ENCODE measurements around the gene MTAP.

Gene MTAP

DNA sequence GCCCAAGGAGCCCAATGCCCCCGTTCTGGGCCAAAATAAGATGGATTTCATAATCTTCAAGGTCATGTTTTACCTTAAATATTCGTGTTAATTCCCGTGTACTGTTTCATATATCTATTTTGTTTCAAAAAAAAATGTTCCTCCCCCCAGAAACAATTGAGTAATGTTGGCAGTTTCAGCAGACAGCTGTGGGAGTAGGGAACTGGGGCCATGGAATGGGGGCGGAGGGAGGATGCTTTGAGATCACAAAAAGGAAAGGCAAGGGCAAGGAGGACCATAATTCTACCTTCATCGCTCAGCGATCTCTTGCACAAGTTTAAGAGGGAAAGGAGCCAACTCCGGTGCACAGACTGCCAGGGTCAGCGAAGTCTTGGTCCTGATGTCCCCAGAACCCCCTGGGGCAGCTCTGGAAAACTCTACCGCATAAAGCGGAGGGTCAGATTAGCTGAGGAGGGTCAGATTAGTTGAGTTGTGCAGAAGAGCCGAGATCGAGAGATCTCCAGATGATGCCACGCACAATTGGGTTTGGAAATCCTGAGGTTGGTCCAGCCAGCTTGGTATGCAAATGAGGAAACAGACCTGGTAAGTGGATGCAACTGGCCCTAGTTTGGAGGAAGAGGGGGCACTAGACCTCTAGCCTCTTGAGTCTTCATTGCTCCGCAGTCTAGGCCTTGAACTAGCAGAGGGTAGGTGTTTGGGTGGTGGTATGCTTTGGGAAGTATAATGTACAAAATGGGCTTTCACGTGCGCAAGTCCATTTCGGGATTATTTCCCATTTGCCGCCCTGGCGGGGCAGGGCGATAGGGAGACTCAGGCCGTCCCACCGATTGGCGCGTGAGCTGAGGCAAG, 167.7 kb downstream of the MTAP start:
- no peak for DNase-seq (ENCODE audit: low spot score)

DNA sequence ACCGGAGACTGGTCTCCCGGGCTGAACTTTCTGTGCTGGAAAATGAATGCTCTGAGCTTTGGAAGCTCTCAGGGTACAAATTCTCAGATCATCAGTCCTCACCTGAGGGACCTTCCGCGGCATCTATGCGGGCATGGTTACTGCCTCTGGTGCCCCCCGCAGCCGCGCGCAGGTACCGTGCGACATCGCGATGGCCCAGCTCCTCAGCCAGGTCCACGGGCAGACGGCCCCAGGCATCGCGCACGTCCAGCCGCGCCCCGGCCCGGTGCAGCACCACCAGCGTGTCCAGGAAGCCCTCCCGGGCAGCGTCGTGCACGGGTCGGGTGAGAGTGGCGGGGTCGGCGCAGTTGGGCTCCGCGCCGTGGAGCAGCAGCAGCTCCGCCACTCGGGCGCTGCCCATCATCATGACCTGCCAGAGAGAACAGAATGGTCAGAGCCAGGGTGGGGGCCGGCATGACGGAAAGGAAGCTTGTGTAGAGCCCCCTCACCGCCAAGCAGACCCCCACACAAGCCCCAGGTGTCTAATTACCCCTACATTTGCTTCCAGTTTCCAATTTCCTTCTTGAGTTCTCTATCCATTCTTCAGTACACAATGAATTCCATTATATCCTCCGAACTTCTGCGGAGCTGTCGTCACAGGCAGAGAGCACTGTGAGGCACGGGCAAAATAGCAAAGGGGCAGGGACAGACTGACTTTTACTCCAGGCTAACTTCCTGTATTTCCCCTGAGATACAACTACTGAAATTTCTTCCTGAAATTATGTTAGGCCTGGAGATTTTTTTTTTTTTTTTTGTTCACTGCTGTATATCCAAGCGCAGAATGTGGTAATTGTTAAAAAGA, 168.6 kb downstream of the MTAP start:
- DNase-seq (ENCODE audit: low spot score): no peak

DNA sequence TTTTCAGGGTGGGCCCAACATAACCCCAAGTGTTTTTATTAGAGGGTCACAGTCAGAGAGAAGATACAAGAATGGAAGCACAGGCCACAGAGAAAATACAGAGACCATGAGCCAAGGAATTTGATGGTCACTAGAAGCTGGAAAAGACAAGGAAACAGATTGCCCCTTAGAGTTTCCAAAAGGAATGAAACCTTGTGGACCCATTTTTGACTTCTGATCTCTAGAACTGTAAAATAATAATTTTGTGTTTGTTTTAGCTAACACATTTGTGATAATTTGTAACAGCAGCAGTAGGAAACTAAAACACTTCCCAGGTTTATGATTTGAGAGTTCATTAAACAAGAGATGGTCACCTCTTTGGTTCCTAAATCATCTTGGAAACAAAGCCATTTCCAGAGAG, 169.9 kb downstream of the MTAP start:
- DNase-seq (ENCODE audit: low spot score): no peak

DNA sequence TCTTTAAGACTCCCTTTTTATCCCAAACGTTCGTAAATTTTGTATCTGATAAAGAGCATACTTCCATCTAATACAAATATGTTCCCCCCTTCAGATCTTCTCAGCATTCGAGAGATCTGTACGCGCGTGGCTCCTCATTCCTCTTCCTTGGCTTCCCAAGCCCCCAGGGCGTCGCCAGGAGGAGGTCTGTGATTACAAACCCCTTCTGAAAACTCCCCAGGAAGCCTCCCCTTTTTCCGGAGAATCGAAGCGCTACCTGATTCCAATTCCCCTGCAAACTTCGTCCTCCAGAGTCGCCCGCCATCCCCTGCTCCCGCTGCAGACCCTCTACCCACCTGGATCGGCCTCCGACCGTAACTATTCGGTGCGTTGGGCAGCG, 171.9 kb downstream of the MTAP start:
- DNase-seq (ENCODE audit: low spot score): no peak

DNA sequence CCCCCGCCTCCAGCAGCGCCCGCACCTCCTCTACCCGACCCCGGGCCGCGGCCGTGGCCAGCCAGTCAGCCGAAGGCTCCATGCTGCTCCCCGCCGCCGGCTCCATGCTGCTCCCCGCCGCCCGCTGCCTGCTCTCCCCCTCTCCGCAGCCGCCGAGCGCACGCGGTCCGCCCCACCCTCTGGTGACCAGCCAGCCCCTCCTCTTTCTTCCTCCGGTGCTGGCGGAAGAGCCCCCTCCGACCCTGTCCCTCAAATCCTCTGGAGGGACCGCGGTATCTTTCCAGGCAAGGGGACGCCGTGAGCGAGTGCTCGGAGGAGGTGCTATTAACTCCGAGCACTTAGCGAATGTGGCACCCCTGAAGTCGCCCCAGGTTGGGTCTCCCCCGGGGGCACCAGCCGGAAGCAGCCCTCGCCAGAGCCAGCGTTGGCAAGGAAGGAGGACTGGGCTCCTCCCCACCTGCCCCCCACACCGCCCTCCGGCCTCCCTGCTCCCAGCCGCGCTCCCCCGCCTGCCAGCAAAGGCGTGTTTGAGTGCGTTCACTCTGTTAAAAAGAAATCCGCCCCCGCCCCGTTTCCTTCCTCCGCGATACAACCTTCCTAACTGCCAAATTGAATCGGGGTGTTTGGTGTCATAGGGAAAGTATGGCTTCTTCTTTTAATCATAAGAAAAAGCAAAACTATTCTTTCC, 172.4 kb downstream of the MTAP start:
- no peak for DNase-seq (ENCODE audit: low spot score)

DNA sequence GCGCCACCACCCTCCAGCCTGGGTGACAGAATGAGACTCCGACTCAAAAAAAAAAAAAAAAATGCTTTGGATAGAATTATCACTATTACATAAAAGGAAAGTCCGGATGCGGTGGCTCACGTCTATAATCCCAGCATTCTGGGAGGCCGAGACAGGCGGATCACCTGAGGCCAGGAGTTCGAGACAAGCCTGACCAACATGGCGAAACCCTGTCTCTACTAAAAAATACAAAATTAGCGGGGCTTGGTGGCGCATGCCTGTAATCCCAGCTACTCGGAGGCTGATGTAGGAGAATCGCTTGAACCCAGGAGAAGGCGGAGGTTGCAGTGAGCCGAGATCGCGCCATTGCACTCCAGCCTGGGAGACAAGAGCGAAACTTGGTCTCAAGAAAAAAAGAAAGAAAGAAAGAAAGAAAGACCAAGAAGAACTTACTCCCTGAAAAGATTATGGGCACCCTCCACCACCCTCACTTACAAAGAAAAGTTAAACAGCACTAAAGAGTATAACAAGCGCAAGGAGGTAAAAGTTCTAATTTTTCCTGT, 174.0 kb downstream of the MTAP start:
- DNase-seq (ENCODE audit: low spot score): no peak

DNA sequence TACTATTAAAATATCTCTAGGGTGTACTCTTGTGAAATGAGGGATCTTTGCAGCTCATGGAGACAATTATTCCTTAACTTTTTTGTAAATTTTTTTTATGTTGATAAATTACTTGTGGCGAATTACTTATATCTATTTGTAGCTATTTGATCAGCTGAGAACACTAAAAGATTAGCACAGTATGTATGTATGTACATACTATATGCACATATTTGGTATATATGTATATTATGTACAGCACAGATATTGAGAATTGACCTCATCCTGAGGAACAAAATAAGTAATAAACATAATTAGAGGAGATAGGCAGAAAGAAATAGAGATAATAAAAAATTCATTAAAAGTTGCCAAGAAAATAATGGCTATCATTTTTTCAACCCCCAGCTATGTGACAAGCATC, 180.0 kb downstream of the MTAP start:
- no peak for DNase-seq (ENCODE audit: low spot score)

DNA sequence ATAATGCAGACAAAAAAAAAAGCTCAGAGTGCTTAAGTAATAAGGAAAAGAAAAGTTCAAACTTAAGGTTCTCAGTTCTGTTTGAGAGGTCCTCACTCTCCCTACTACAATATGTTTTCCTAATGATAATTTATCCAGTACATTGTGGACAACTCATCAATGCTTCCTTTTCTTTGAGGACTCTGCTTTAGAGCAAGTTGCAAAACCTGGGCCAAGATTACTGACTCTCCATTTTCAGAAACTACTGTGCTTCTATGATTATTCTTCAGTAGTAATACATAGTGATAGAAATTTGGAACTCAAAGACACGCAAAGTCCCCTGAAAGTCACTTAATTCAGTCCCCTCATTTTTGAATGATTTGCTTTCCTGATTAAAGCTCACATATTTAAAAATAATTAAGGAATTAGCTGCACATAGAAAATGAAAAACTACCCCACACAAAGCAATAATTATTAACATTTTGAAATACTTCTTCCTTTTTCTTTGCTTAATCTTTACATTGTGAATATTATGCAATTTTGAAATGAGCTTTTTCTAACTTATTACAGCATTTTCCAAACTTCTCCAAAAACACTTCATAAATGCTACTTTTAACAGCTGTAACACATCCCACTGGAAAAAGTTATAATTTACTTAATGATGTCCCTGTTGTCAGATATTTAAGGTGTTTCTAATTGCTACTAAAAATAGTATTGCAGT, 180.6 kb downstream of the MTAP start:
- no peak for DNase-seq (ENCODE audit: low spot score)

DNA sequence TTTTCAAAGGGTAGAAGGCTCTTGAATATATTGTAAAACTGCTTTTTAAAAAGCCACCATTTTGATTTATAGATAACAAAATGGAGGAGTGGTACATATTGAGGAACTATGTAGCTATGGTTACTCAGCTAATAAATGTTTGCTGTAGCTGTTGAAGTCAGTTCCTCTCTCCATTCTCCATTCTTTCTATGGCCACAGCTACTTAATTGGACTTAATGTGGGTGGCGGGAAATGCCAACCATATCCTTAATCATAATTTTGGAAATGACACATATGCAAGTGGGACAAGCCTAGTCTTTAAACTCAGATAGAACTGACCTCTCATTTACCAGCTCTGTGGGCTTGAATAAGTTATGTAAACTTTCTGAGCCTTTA, 181.1 kb downstream of the MTAP start:
- DNase-seq (ENCODE audit: low spot score): no peak

DNA sequence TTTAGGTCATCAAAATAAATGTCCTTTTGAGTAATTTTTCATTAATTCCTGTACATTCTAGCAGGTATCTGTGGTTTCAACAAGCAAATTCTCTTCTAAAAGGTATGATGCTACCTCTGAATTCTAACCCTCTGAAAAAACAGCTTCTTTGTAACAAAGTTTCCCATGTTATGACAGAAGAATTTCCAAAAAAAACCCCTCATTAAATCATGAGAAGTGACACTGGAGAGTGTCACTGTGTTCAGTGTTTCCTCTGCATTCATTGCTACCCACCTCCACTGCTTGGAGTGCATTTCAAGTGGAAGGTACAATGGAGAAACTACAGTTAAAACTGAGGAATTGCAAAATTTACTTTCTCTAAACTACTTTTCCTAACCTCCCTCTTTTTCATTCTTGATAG, 181.7 kb downstream of the MTAP start:
- no peak for DNase-seq (ENCODE audit: low spot score)

DNA sequence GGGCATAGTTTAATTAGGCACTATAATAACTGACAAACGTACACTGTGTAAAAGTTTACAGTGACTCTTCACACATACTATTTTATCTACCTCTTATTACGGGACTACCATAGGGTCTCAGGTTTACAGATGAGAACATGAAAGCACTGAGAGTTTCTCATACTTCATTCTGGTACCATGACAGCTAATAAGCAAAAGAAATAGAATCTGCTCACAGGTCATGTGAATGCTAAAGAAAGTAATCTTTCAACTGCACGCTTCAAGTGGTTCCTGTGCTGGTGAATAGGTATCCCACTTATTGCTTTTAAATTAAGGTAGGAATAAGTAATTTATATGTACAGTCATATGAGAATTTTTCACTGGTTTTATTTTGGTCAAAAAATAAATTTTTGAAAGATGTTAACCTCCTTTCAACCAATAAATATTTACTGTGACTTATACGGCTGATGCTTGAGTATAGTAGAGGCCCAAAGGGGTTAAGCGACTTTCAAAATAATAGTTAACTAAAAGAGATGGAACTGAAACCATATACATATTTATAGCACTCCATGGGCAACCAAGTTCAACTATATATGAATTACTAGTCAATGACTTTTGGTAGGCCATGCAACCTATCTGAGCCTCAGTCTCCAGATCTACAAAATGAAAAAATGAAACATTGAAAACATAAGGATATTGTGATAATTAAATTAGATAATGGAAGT, 183.7 kb downstream of the MTAP start:
- no peak for DNase-seq (ENCODE audit: low spot score)
